Stimulated activated CD8-positive, alpha-beta memory T cell treated with anti-CD3 and anti-CD28 coated beads, Interleukin-7, amount 100 ng/mL, for 1 hour (primary cell): ENCODE data around the gene KLHL41.
"Not testable (repeated sequence)": the region's sequence is repeated elsewhere in the genome, so short reads cannot be mapped to it uniquely, and the experiment has no call there.

Experiments
- DNase-seq, 2 donors: peaks; one replicate each; pipeline ENCODE4 v3.0.0-alpha.2; 2020; ENCODE audit warnings: low read depth in 2 of 2

The KLHL41 gene

GRCh38 chr2:169572189-169572588 lies 62.7 kb downstream of the KLHL41 start:
- no peak for DNase-seq

- no peak for DNase-seq
Observed at GRCh38 chr2:169572821-169573159, 63.3 kb downstream of the KLHL41 start.

GRCh38 chr2:169573160-169573973 lies 63.9 kb downstream of the KLHL41 start, which contains the start of gene FASTKD1:
TSS of gene FASTKD1 (minus strand) at chr2:169573865. CDS start at chr2:169572029, 1,836 bp downstream.
- DNase-seq, result peak; percentile 62 to 69

GRCh38 chr2:169573974-169574299 lies 64.4 kb downstream of the KLHL41 start:
- no peak for DNase-seq

- not testable (repeated sequence) for DNase-seq
Observed at GRCh38 chr2:169574539-169574938, 65.0 kb downstream of the KLHL41 start.

GRCh38 chr2:169575264-169575663 lies 65.8 kb downstream of the KLHL41 start:
- not testable (repeated sequence) for DNase-seq
